Effector CD4-positive, alpha-beta T cell (primary cell): ENCODE data around the gene EPS8L3.
"Not testable (repeated sequence)": the region's sequence is repeated elsewhere in the genome, so short reads cannot be mapped to it uniquely, and the experiment has no call there.

Source experiments
- DNase-seq: peaks from one replicate; pipeline ENCODE4 v3.0.0-alpha.2; 2020

EPS8L3 gene

GRCh38 chr1:109777980-109778625, 14.4 kb upstream of the EPS8L3 start:
- no peak for DNase-seq

- no peak for DNase-seq
Measured at GRCh38 chr1:109777436-109777835, 13.7 kb upstream of the EPS8L3 start.

GRCh38 chr1:109776911-109777310, 13.2 kb upstream of the EPS8L3 start:
- DNase-seq, result peak; percentile 65

- no peak for DNase-seq
Measured at GRCh38 chr1:109776206-109776835, 12.6 kb upstream of the EPS8L3 start.

DNA sequence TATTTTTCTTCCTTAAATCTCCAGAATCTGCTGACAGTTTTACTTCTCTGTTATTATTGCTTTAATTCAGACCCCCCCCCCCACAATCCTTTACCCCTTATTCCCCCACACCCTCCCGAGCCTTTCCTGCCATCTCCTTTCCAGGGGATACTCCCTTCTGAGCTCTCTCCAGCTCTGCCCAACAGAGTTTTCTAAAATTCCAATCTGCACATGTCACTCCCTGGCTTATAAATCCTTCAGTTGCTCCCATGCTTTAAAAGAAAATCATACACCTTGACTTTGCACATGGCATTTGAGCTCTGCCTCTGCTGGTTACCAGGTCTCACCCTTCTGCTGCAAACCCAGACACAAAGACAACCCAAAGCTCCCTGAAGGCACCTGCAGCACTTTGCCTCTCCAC, 11.7 kb upstream of the EPS8L3 start:
- no peak for DNase-seq

DNA sequence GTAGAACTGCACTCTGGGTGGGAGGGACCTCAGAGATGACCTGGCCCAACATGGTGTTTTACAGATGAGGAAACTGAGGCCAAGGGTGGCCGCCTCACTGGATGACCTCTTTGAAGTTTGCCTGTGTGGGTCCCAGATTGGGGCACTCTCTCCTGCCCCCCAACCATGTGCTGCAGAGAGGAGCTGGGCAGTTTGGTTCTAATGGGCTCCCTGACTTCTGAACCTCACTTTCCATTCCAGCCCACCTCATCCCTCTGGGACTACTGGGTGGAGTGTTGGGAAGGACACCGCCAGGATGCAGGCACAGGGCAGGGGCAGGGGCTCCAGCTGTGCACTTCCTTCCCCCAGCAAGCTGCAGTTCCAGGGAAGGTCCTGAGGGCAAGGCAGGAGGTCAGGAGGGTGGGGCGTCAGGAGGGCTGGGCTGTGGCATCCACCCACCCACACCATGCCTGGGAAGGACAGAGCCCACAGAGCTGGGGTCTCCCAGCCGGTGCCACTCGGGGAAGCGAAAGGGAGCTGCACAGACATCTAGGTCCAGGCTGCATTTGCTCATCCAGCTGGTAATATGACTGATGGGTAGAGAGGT, 10.3 kb upstream of the EPS8L3 start:
- no peak for DNase-seq

DNA sequence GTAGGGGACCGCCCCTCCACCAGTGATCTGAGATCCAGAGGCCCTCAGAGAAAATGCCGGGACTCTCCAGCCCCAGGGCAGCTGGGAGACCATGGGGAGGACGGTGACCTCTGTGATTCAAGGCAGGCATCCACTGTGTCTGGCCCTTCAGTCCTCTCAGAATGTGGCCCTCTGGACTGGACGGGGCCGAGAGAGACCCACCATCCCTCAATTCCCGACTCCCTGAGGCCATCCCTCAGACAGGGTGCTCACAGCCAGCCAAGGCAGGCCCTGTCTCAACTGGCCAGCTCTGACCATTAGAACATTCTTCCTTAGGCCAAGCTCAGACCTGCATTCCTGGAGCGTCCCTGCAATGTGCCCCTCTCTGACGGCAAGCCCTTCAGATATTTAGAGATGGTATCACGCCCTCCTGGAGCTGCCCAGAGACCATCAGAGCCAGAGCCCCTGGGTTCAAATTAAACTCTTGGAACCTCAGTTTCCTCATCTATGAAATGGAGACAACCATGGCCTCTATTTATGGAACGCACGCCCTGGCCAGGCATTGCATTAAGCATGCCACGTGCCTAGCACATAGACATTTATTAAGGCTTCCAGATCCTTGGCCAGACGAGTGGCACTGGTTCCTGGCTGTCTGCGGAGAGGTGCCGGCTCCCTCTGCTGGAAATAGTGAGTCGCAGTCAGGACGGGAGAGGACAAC, 9.6 kb upstream of the EPS8L3 start:
- DNase-seq, result peak; percentile 41

- no peak for DNase-seq
Measured at GRCh38 chr1:109772658-109773202, 9.0 kb upstream of the EPS8L3 start.

DNA sequence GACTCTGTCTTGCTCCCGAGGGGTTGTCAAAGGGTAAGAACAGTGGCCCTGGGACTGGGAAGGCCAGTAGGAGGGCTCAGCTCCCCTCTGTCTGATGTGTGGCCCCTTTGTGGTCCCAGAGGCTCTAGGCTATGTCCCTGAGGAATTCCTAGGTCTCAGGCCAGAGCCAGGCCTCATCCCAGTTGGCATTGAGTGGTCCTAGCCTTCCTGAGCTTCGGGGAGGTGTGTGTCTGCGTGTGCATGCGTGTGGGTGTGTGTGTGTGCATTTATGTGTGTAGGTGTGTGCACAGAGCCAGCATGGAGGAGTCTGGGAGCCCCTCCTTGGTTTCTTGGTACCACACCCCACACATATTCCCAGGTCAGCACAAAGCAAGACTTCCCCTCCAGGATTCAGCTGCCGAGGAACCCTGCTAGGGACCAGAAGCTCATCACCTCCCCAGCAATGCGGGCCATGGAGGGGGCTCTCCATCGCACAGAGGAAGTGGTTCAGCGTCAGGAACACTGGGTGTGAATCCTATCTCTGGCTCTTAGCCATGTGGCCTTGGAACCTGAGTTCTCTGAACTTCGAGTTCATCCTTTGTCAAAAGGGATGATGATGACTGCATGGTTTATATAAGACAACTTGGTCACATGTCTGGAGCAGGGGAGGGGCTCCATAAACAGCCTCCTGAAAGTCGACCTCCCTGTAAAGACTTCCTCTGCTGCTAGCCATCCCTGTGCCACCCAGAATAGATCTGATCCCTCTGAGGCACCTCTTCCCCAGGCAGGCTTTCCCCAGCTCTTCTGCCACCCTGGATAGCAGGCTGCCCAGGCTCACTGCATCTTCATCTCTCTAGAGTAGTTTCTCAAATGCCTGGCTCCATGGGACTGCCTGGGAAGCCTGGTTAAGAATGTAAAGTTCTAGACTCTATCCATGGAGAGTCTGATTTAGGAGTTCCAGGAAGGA, 8.3 kb upstream of the EPS8L3 start:
- DNase-seq, result no peak

DNA sequence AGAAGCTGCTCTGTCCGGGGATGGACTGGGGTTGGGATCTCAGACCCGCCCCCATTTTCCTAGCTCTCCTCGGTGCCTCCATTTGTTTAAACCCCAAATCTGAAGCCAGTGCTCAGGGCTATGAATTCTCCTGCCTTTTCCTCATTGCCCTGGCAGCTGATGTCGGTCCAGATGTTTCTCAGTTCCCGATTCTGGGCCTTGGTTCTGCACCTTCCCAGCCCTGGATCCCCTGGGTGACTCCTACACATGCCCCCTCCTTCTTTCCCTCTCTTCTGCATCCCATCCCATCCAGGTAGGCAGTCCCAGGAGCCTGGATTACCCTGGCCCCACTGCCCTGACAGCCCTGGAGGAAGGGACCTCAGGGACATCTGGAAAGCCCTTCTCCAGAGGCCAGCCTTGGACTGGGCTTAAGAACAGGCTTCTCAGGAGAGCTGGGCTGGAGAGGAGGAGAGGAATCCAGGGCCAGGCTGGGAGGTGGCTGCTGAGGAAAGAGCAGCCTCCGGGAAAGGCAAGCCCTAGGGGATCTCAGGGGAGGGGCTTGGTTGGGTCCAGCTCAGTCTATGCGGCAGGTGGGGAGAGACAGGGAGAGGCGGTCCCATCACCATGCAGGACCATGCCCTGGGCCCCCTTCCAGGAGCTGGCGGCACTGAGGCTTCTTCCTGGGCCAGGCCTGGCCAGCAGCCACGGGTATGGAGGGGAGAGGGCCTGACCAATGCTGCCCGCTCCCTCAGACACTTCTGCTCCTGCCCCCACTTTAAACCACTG, 6.8 kb upstream of the EPS8L3 start:
- DNase-seq, result no peak

DNA sequence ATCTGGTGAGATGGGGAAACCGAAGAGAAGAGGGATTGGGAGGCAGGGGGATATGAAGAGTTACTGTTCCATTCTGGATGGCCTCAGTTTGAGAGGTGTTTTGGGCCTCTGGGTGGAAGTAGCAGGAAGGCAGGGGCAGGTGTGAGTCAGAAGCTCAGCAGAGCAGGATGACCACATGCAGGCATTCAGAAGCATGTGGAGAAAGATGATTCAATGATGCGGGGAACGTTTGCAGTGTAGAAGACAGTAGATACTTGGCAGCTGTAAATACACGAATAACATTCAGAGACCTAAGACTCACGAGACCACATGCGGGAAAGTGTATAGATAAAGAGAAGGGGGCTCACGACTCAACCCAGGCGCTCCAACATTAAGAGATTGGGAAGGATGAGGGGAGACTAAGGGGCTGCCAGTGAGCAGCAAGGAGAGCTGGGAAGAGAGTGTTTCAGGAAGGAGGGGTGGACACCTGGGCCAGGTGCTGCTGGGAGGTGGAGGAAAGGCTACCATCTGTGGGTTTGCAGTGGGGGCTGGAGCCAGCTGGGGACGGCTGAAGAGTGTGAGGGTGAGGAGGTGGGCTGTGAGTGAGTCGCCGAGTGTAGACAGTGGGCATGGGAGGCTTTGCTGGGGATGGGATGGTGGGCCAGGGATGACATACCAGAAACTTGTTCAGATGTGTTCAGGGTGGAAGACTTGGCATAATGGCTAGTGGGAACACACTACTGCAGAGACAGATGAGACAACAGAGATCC, 5.8 kb upstream of the EPS8L3 start:
- DNase-seq, result no peak

DNA sequence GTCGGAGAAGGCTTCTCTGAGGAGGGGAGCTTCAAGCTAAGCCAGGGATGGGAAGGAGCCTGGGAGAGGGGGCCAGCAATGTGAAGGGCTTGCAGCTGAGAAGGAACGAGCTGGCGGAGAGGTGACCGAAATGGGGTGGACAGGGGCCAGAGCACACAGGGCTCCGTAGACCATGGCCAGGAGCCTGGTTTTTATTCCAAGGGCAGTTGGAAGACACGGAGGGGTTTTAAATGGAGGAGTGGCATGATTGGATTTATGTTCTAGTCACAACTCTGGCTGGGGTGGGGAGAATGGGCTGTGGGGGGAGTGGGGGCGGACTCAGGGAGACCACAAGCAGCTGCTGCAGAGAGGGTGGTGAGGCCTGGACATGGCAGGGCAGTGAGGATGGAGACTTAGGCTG, 5.1 kb upstream of the EPS8L3 start:
- no peak for DNase-seq

GRCh38 chr1:109768335-109768650, 4.6 kb upstream of the EPS8L3 start:
- DNase-seq, result no peak

GRCh38 chr1:109767637-109768334, 4.1 kb upstream of the EPS8L3 start:
- no peak for DNase-seq

- DNase-seq, result not testable (repeated sequence)
Measured at GRCh38 chr1:109766991-109767636, 3.4 kb upstream of the EPS8L3 start.

GRCh38 chr1:109765896-109766615, 2.3 kb upstream of the EPS8L3 start:
- DNase-seq, result no peak

DNA sequence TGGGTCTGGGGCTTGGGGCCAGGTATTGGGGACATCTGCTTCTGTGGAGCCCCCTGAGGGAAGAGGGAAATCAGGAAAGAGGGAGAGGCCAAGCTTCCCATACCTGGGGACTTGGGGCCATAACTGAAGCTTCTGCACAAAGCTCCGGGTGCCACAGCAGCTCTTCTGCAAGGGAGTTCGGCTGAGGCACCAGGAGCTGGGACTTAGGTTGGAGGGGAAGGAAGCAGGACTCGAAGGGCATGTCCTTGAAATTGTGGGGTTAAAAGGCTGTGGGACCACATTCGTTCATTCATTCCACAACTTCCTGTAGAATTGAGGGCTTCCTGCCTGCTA, 1.7 kb upstream of the EPS8L3 start:
- no peak for DNase-seq

- no peak for DNase-seq
Measured at GRCh38 chr1:109764561-109765482, 1.1 kb upstream of the EPS8L3 start.
